Measurements from ENCODE around the gene SCRT2. TPM values are rescaled to one million over a fixed set of nuclear protein-coding genes. Genes with fewer than 3 reads are reported as not detected.
"Not testable (repeated sequence)": the region's sequence is repeated elsewhere in the genome, so short reads cannot be mapped to it uniquely, and the experiment has no call there.

SCRT2 gene
- not detected for total RNA-seq (ENCODE audit: unreplicated experiment)
- long read RNA-seq = 0 reads

- Mint-ChIP-seq H3K4me1 (ENCODE audit: unreplicated experiment) (peaks cover 11% of the 10 kb centered on the region), H3K27ac (ENCODE audit: unreplicated experiment) (no peak within 1 kb of the TSS), H3K9me3 (ENCODE audit: unreplicated experiment) (no peaks in the 10 kb centered on the region), H3K4me3 (ENCODE audit: unreplicated experiment) (peak within 1 kb of the TSS; percentile 61), H3K27me3 (ENCODE audit: unreplicated experiment) (peaks cover 9% of the 10 kb centered on the region), H3K36me3 (ENCODE audit: low read depth, unreplicated experiment) (no peaks in the 10 kb centered on the region)
- TF ChIP-seq CTCF (IDR thresholded peaks at IDR 0.05; ENCODE audit: unreplicated experiment) = no peak
- DNase-seq (ENCODE audit: low spot score) = peak; percentile 91
These were observed at the start of gene SCRT2 for GRCh38 chr20:675453-676314. SCRT2 (minus strand) TSS chr20:675802; CDS start chr20:675601, 201 bp downstream.

- H3K4me3 Mint-ChIP-seq (ENCODE audit: unreplicated experiment); DNase-seq (ENCODE audit: low spot score); H3K4me1 Mint-ChIP-seq (ENCODE audit: unreplicated experiment); H3K9me3 Mint-ChIP-seq (ENCODE audit: unreplicated experiment); H3K27ac Mint-ChIP-seq (ENCODE audit: unreplicated experiment); H3K27me3 Mint-ChIP-seq (ENCODE audit: unreplicated experiment); H3K36me3 Mint-ChIP-seq (ENCODE audit: low read depth, unreplicated experiment): not testable (repeated sequence)
These were observed 49.2 kb upstream of the SCRT2 start for GRCh38 chr20:724797-725196.

- no peak for DNase-seq (ENCODE audit: low spot score)
- Mint-ChIP-seq H3K4me1 (ENCODE audit: unreplicated experiment) (no peaks in the 10 kb centered on the region), H3K9me3 (ENCODE audit: unreplicated experiment) (no peaks in the 10 kb centered on the region), H3K36me3 (ENCODE audit: low read depth, unreplicated experiment) (no peaks in the 10 kb centered on the region), H3K27ac (ENCODE audit: unreplicated experiment) (no peak overlapping the region), H3K4me3 (ENCODE audit: unreplicated experiment) (no peak overlapping the region), H3K27me3 (ENCODE audit: unreplicated experiment) (peaks cover 7% of the 10 kb centered on the region)
- no peak for TF ChIP-seq CTCF (IDR thresholded peaks at IDR 0.05; ENCODE audit: unreplicated experiment)
These were observed 48.2 kb upstream of the SCRT2 start for GRCh38 chr20:723756-724155.

- no peak for DNase-seq (ENCODE audit: low spot score)
- no peak for TF ChIP-seq CTCF (IDR thresholded peaks at IDR 0.05; ENCODE audit: unreplicated experiment)
- Mint-ChIP-seq H3K4me1 (ENCODE audit: unreplicated experiment) (no peaks in the 10 kb centered on the region), H3K9me3 (ENCODE audit: unreplicated experiment) (no peaks in the 10 kb centered on the region), H3K27ac (ENCODE audit: unreplicated experiment) (no peak overlapping the region), H3K36me3 (ENCODE audit: low read depth, unreplicated experiment) (no peaks in the 10 kb centered on the region), H3K27me3 (ENCODE audit: unreplicated experiment) (peaks cover 7% of the 10 kb centered on the region), H3K4me3 (ENCODE audit: unreplicated experiment) (no peak overlapping the region)
These were observed 47.4 kb upstream of the SCRT2 start for GRCh38 chr20:722822-723644.

GRCh38 chr20:721876-722275 lies 46.3 kb upstream of the SCRT2 start:
- DNase-seq (ENCODE audit: low spot score) = no peak
- H3K4me3 Mint-ChIP-seq (ENCODE audit: unreplicated experiment) = no peak overlapping the region
- no peaks in the 10 kb centered on the region for H3K9me3 Mint-ChIP-seq (ENCODE audit: unreplicated experiment)
- no peak overlapping the region for H3K27ac Mint-ChIP-seq (ENCODE audit: unreplicated experiment)
- no peaks in the 10 kb centered on the region for H3K4me1 Mint-ChIP-seq (ENCODE audit: unreplicated experiment)
- no peaks in the 10 kb centered on the region for H3K36me3 Mint-ChIP-seq (ENCODE audit: low read depth, unreplicated experiment)
- H3K27me3 Mint-ChIP-seq (ENCODE audit: unreplicated experiment) = peaks cover 13% of the 10 kb centered on the region
- TF ChIP-seq CTCF (IDR thresholded peaks at IDR 0.05; ENCODE audit: unreplicated experiment) = no peak
